SU-DHL-6 (cell line): Measurements from ENCODE around the gene CYSTM1.

ENCODE experiments used
- H2AFZ ChIP-seq: fragments of 200-600 bp; sonication (generic); 2 replicates; pipeline ENCODE4 v1.6.1; 2014; ENCODE audit warnings: low read depth, mild to moderate bottlenecking, moderate library complexity, mixed read lengths, antibody characterized with exemption, low read length; ENCODE audit not compliant: severe bottlenecking
- H3F3A ChIP-seq: fragments of 200-600 bp; shearing (Covaris generic); 2 replicates; pipeline ENCODE4 v1.6.0; 2016; ENCODE audit warnings: antibody characterized with exemption, mild to moderate bottlenecking; ENCODE audit not compliant: insufficient read depth
- H3K27ac ChIP-seq: fragments of 200-600 bp; sonication (generic); 2 replicates; pipeline ENCODE4 v1.5.1; 2016; ENCODE audit warnings: low read depth, mild to moderate bottlenecking, low read length, moderate library complexity, mixed read lengths
- H3K27me3 ChIP-seq: fragments of 200-600 bp; sonication (generic), shearing (Covaris generic); 2 replicates; pipeline ENCODE4 v1.6.0; 2014; ENCODE audit warnings: mild to moderate bottlenecking, low read length
- H3K36me3 ChIP-seq: fragments of 200-600 bp; sonication (generic); 2 replicates; pipeline ENCODE4 v1.6.1; 2014; ENCODE audit warnings: mild to moderate bottlenecking, low read length, mixed read lengths
- H3K4me2 ChIP-seq: fragments of 300-600, 200-600 bp; shearing (Covaris generic), sonication (generic); 2 replicates; pipeline ENCODE4 v1.6.0; 2014; ENCODE audit warnings: low read length, low read depth, mild to moderate bottlenecking; ENCODE audit not compliant: poor library complexity, severe bottlenecking
- H3K4me3 ChIP-seq: fragments of 200-600 bp; sonication (generic); 2 replicates; pipeline ENCODE4 v1.5.1; 2014; ENCODE audit warnings: antibody characterized with exemption, low read length, mild to moderate bottlenecking, mixed read lengths; ENCODE audit not compliant: insufficient read depth, poor library complexity, severe bottlenecking
- H3K79me2 ChIP-seq: fragments of 200-600 bp; sonication (generic); 2 replicates; pipeline ENCODE4 v1.6.1; 2014; ENCODE audit warnings: mild to moderate bottlenecking, low read length, moderate library complexity; ENCODE audit not compliant: insufficient read depth
- H3K9ac ChIP-seq: fragments of 200-600 bp; sonication (generic); 2 replicates; pipeline ENCODE4 v1.7.0; 2014; ENCODE audit warnings: mild to moderate bottlenecking, low read length
- H3K9me2 ChIP-seq: fragments of 200-600 bp; sonication (generic); replicated peaks from 2 replicates; pipeline ENCODE4 v1.6.1; 2014; ENCODE audit warnings: low read length; ENCODE audit not compliant: insufficient read depth
- H3K9me3 ChIP-seq: fragments of 200-600 bp; sonication (generic); 2 replicates; pipeline ENCODE4 v1.6.1; 2014; ENCODE audit warnings: low read length, mixed read lengths; ENCODE audit not compliant: insufficient read depth
- H4K20me1 ChIP-seq: fragments of 200-600 bp; sonication (generic); 2 replicates; pipeline ENCODE4 v1.6.1; 2014; ENCODE audit warnings: low read depth, mild to moderate bottlenecking, antibody characterized with exemption, low read length, moderate library complexity, mixed read lengths
- EZH2phosphoT487 ChIP-seq: fragments of 200-600 bp; sonication (generic), shearing (Covaris generic); conservative IDR thresholded peaks from 2 replicates; pipeline ENCODE4 v1.6.1; 2018; ENCODE audit warnings: mild to moderate bottlenecking, antibody characterized with exemption, low read length, moderate library complexity, mixed read lengths
- TF ChIP-seq, protein P1 (sequence below): fragments of 200-600 bp; sonication (generic); IDR thresholded peaks from one replicate; pipeline ENCODE4 v1.5.1; 2017; ENCODE audit warnings: antibody characterized with exemption, mild to moderate bottlenecking, low read length, moderate library complexity; ENCODE audit not compliant: insufficient read depth, poor library complexity, severe bottlenecking

Gene CYSTM1

DNA sequence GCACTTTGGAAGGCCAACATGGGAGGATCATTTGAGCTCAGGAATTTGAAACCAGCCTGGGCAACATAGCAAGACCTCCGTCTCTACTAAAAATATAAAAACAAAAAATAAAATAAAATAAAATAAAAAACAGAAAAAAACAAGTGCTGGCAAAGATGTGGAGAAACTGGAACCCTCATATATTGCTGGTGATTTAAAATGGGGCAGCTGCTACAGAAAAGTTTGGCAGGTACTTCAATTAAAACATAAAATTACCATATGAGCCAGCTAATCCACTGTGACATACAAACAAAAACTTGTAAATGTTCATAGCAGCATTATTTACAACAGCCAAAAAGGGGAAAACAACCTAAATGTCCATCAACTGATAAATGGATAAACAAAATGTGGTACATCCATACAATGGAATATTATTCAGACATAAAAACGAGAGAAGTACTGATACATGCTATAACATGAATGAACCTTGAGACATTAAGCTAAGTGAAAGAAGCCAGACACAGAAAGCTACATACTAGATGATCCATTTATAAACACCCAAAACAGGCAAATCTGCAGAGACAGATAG is 85.2 kb downstream of the CYSTM1 start:
- no peaks in the 10 kb centered on the region for H3K9me2 ChIP-seq
- no peaks in the 10 kb centered on the region for H3F3A ChIP-seq
- no peaks in the 10 kb centered on the region for H3K27me3 ChIP-seq
- H3K36me3 ChIP-seq, result 0 out of 2 replicates have a peak, but pooled peaks cover 4% of the 10 kb centered on the region
- no peak for TF ChIP-seq EZH2phosphoT487
- TF ChIP-seq, protein P1, sequence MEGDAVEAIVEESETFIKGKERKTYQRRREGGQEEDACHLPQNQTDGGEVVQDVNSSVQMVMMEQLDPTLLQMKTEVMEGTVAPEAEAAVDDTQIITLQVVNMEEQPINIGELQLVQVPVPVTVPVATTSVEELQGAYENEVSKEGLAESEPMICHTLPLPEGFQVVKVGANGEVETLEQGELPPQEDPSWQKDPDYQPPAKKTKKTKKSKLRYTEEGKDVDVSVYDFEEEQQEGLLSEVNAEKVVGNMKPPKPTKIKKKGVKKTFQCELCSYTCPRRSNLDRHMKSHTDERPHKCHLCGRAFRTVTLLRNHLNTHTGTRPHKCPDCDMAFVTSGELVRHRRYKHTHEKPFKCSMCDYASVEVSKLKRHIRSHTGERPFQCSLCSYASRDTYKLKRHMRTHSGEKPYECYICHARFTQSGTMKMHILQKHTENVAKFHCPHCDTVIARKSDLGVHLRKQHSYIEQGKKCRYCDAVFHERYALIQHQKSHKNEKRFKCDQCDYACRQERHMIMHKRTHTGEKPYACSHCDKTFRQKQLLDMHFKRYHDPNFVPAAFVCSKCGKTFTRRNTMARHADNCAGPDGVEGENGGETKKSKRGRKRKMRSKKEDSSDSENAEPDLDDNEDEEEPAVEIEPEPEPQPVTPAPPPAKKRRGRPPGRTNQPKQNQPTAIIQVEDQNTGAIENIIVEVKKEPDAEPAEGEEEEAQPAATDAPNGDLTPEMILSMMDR, result no peak
- no peak overlapping the region for H3K9ac ChIP-seq
- H3K27ac ChIP-seq, result no peak overlapping the region
- H3K4me3 ChIP-seq, result no peak overlapping the region
- no peaks in the 10 kb centered on the region for H3K79me2 ChIP-seq
- no peak overlapping the region for H3K4me2 ChIP-seq
- H2AFZ ChIP-seq, result no peak overlapping the region
- no peaks in the 10 kb centered on the region for H3K9me3 ChIP-seq
- H4K20me1 ChIP-seq, result no peaks in the 10 kb centered on the region

DNA sequence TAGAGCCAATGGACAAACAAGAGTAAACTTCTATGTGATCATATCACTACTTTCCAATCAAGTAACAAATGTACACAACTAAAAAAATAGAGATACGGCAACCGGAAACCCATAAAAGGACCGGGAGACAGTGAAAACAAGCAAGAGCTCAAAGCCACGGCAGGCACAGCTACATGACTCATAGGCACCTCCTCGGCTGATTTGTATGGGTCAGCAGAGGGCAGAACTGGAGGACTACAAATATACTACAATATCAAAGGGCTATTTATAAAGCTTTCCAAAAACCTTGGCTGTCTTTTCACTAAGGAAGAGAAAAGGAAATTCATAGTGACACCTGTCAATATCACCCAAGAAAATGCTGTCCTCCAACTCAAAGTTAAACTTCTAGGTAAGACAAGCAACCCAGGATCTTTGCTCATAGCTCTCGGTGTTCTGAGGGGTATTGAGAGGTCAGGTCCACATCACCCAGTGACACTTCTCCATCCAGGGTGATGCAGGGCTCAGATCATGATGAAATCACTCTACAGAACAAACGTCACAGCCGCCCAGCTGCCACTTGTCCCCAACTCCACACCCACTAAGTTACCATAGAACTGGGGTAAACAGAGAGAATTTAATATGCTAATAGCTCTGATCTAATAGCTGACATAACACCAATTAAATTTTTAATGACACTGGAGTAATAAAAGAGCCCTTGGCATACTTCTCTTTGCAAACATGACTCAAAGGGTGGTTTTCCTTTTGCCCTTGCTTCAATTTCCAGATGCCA is 86.6 kb downstream of the CYSTM1 start:
- no peaks in the 10 kb centered on the region for H3K9me2 ChIP-seq
- H3K79me2 ChIP-seq, result no peaks in the 10 kb centered on the region

DNA sequence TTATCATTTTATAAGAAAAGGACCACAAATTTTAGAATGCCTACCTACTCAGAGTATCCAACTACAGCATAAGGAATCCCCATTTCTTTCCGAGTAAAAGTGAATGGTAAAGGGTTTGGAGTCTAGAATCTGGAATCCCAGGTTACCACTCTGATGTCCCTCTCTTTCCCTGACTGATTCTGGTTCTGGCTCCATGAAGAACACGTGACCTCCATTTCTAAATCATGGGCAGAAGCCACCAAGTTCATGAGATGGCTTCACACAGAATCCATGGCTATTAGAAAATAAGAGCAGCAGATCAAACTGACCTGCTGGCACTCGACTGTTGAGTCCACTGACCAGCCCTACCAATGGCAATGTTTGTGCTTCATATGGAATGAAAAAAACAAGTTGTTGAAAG is 87.2 kb downstream of the CYSTM1 start:
- no peak for TF ChIP-seq EZH2phosphoT487
- TF ChIP-seq, protein P1, result no peak
- Histone ChIP-seq H3K27me3 (no peaks in the 10 kb centered on the region), H3F3A (peaks cover 8% of the 10 kb centered on the region; the same call in 1 of the 2 replicates), H3K36me3 (0 out of 2 replicates have a peak, but pooled peaks cover 4% of the 10 kb centered on the region), H3K79me2 (no peaks in the 10 kb centered on the region), H3K4me3 (no peak overlapping the region), H3K27ac (no peak overlapping the region), H3K9ac (no peak overlapping the region), H2AFZ (no peak overlapping the region), H4K20me1 (no peaks in the 10 kb centered on the region), H3K9me2 (no peaks in the 10 kb centered on the region), H3K4me2 (no peak overlapping the region), H3K9me3 (no peaks in the 10 kb centered on the region)

More for the DNA sequence above, 86.6 kb downstream of the CYSTM1 start:
- no peak overlapping the region for H3K9ac ChIP-seq
- no peak overlapping the region for H3K4me2 ChIP-seq
- no peak overlapping the region for H2AFZ ChIP-seq
- no peak overlapping the region for H3K4me3 ChIP-seq
- H3K36me3 ChIP-seq, result 0 out of 2 replicates have a peak, but pooled peaks cover 4% of the 10 kb centered on the region
- no peaks in the 10 kb centered on the region for H4K20me1 ChIP-seq
- no peak overlapping the region for H3K27ac ChIP-seq
- no peaks in the 10 kb centered on the region for H3K9me3 ChIP-seq
- no peaks in the 10 kb centered on the region for H3K27me3 ChIP-seq
- TF ChIP-seq, protein P1, result no peak
- TF ChIP-seq EZH2phosphoT487, result no peak
- H3F3A ChIP-seq, result peaks cover 3% of the 10 kb centered on the region; the same call in 1 of the 2 replicates
